GM19099 (cell line): ENCODE measurements around the gene CD44.

Experiments used
- POLR2A ChIP-seq: IDR thresholded peaks from 3 replicates; pipeline ENCODE4 v1.6.1; 2011; ENCODE audit warnings: low read depth; ENCODE audit not compliant: insufficient read length; ENCODE audit errors: extremely low read depth

CD44 gene

DNA sequence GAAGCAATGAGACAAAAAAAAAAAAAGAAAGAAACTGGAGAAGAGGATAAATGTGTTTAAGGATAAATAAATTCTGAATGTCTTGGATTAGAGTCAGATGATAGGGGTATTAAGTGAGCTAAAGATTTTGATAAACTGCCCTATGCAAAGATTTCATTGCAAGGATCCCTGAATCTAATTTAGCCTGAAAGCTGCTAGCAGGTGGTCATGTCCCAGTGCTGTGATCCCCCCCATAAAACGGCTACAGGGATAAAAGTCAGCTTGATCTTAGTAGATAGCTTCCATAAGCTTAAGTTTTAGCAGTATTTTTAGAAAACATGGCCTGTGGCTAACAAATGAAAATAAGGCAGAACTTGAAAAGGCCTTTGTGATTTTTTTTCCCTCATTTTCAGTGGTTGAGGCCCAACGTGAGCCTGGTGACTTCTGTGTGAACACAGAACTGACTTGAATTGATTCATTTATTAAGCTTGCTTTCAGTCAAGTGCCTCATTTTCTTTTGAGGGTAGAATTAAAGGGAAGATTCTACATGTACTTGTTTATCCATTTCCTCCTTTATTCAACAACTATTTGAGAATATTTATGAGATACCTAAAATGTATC lies 44.5 kb downstream of the CD44 start:
- no peak for TF ChIP-seq POLR2A

DNA sequence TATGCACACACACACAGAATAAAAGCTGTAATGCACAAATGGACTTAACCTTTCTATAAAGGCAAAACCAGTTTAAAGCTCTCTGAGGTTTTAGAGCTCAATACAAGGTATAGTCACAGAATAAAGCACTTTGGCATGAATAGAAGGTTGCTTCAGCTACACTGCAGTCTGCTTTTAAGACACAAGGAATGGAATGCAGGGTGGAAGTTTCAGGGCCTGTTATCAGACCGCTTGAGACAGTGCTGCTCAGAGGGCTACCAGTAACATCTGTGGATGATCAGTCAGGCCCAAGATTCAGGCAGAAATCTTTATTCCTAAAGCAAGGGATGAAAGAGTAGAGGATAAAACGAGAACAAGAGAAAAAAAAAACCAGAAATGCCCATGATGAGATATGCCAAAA lies 46.7 kb downstream of the CD44 start:
- no peak for TF ChIP-seq POLR2A

DNA sequence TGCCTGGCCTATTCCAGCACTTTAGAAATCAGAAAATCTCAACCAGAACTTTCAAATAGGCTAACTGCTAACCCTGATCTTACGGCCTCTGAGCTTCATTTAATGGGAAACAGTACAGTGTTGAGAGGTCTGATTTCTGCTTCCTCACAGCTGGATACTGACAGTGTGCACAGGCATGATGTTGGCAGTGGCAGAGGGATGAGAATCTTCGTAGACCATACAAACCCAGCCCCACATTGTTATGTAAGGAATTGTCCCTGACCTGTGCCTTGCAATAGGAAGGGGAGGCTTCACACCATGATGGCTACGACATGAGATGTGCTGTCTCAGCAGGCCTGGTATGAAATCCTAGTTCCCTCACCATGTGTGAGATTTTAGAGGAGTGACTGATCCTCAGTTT lies 49.0 kb downstream of the CD44 start:
- peak; percentile 21 for TF ChIP-seq POLR2A

DNA sequence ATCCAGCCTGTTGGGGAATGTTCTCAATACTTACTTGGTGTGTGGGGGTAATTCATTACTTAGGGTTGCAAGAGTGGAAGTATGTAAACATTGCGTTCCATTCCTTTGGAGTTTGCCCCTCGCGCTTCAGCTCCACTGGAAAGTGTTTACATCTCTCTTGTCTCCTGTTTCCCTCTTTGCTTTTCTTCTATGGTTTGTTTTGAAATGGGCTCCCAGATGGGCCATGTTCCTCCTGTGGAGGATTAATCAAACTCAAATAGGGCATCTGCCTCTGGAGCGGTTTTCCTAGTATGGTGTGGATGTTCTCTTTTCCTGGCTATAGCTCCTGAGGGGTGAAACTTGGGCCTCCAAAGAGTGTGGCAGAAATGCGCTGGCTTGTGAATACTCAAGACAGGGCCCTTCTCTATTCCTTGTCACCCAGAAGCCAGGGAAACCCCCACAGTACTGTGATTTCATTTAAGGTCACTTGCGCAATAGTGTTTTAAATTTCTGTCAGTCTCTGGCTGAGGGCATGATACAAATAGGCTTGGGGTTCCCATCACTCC lies 51.9 kb downstream of the CD44 start:
- no peak for TF ChIP-seq POLR2A

DNA sequence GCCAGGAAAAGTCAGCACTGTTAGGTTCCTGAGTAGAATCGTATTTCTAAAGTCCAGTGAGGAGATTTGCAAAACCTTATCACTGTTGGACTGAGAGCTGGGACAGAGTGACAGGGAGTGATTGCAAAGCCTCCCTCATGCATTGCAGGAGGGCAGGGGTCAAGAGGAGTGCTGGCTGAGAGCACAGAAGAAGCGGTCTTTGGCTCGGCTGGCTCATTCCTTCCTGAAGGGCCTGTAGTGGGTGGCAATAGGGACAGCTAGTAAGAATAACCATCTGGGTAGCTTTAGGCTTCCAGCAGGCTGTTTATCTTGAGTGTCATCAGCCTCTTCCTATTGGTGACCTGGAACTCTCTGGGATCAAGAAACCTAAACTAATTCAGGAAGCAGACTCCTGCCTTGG lies 53.4 kb downstream of the CD44 start:
- TF ChIP-seq POLR2A = no peak

DNA sequence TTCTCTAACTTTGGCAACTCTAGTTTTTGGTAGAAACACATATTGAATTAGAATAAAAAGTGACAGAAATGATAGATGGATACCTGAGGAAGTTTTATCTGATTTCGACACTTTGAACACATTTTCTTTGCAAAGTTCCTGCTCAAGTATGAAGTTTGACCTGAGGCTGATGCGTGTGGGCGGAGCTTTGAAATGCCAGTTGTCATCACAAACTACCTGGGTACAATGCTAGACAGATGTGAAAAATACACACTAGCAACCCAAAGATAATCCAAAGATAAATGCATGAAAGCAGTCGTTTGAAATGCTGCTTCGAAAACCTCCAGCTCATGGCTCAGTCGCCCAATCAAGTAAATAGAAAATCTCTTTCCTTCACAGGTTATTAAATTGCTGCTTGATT lies 54.8 kb downstream of the CD44 start:
- no peak for TF ChIP-seq POLR2A

DNA sequence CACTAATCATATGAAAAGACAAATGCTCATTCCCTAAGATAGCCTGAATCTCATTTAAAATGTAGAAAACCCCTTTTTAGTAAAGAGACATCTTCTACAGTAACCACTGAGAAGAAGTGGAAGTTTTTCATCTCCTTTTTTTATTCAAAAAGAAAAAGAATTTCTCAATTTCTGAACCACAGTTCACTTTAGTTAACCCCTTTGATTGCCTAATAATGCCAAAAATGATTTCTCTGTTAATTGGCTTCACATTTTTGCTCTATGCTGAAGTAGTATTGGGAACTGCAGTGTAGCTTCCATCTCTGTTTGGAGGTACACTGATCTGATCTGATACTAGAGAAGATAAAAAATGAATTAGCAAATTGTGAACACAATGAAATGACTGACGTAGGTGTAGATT lies 58.3 kb downstream of the CD44 start:
- TF ChIP-seq POLR2A = no peak

DNA sequence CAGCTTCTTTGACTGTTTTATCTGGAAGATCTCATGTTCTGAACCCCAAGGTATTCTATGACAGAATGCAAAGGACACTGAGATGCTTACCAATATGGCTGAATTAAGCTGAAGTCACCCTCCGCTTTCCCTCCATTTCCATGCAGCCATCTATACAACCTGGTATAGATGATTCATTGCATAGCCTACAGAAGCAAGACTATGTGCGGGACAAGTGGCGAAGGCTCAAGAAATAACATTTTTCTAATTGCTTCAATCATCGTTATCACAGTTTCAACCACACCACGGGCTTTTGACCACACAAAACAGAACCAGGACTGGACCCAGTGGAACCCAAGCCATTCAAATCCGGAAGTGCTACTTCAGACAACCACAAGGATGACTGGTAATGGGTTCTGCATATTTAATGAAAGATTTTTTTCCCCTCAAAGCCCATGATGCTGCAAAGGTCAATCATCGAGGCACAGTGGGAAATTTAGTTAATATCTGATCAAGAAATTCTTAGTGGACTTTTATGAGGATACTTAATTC lies 61.9 kb downstream of the CD44 start:
- no peak for TF ChIP-seq POLR2A

DNA sequence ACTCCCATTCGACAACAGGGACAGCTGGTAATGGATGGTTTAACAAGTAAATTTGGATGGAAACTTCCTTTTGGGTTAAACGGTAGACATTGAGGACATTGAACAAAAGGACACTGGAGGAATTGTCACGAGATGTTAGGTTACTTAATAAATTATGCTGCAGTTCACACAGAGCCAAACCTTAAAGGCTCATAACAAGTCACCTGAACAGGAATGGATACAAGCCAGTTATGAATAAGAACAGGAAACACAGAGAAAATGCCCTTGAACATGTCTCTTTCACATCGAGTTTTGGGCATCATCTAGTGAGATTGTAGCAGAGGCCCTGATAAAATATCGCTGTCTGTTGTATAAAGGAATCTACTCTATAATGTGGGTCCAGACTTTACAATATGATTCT lies 65.6 kb downstream of the CD44 start:
- TF ChIP-seq POLR2A = no peak

DNA sequence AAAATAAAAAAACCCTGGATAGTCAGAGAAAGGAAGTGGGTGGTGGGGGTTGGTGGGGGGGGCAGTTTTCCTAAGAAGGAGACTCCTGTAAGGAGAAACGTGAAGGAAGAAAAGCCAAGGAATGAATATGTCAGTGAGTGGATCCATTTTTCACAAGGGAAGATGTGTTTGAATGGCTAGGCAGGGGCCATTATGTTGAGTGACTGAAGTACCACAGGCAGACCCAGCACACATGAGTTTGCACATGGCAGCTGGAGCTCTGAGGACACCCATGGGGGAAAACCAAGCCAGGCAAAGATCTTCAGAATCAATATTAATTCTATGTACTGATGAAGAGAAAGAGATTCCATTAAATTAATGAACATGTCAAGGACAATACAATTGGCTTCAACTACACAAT lies 67.6 kb downstream of the CD44 start:
- no peak for TF ChIP-seq POLR2A

DNA sequence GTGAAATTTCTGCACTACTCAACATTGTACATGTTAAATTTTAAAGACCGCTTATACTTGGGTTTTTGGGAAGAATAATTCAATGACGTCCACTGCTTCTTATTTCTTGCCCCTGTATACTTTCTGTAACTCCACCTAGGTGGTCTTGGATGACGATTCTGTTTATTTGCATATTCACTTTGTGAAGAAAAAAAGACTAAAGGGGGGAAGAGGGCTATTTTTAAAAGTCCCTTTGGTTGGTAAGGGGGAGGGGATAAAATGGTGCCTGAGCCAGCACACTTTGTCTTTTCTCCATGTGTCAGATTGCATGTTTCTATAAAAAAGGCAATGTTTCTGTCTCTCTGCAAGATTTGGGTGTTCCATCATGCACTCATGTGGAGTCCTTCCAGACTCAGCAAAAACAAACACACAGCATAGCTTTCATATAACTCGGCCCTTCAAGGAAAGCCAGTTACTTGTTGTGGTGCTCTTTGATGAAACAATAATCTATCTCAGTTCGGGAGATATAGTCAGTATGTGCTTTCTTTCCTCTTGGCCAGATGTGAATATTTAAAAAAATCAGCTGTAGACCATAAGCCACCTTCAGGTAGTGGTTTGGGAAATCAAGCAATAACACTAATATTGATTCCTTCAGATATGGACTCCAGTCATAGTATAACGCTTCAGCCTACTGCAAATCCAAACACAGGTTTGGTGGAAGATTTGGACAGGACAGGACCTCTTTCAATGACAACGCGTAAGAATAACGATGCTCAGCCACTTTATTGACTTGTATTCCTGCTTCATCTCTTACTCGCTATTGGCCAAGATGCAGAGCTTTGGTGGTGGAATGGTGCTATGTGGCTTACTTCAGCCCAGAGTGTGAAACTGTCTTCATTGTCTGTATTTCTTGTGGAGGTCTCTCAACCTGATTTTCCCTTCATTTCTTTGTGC lies 68.8 kb downstream of the CD44 start:
- no peak for TF ChIP-seq POLR2A

DNA sequence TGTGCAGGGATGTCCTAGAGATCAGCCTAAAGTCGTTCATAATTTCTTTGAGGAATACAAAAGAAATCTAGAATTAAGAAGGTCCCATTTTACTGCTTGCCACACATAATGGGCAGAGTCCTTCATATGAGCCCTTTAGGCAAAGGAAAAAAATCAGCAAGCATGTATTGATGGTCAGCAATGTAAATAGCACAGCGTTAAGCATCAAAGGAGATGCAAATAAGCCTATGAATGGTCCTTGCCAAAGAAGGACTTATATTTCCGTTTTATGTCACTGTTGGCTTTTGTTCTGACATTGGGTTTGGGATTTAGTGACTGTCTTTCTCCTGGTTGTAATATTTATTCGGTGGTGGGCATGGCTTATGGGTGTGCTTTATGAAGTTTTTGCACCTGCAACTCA lies 69.8 kb downstream of the CD44 start:
- no peak for TF ChIP-seq POLR2A

DNA sequence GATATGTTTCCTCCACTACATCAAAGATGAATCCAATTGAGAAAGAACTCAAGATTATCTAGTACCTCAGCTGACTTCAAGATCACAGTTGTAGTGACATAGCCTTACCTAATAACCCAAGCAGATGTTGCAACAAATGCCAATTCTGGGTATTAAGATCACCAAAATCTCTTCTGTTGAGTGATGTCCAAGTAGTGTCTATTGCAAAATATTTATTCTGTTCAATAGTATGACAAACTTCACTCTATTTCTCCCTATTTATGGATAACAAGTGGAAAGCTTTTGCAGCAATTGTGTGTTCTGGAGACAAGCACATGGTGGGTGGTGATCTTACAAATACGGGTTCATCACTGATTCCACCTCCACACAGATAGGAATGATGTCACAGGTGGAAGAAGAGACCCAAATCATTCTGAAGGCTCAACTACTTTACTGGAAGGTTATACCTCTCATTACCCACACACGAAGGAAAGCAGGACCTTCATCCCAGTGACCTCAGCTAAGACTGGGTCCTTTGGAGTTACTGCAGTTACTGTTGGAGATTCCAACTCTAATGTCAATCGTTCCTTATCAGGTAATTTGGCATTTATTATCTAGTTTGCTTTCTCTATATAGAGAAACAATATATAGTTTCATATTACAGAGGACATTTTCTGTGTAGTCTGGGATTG lies 72.0 kb downstream of the CD44 start:
- no peak for TF ChIP-seq POLR2A

DNA sequence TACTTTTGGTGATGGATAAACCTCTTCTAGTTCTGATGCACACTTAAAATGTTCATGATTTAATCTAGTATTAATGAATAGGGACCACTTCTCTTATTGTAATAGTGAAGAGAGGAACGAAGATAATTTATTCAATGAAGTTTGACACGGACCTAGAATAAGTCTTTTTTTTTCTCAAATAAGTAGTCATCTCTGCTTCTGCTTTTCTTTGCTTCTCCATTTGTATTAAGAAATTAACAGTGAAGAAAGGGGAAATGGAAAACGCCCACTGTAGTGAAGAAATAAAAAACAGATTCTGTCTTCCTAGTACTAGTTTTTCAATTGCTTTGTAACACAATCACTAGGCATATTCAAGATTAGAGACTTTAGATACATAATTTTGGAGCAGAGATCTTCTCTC lies 73.0 kb downstream of the CD44 start:
- no peak for TF ChIP-seq POLR2A

DNA sequence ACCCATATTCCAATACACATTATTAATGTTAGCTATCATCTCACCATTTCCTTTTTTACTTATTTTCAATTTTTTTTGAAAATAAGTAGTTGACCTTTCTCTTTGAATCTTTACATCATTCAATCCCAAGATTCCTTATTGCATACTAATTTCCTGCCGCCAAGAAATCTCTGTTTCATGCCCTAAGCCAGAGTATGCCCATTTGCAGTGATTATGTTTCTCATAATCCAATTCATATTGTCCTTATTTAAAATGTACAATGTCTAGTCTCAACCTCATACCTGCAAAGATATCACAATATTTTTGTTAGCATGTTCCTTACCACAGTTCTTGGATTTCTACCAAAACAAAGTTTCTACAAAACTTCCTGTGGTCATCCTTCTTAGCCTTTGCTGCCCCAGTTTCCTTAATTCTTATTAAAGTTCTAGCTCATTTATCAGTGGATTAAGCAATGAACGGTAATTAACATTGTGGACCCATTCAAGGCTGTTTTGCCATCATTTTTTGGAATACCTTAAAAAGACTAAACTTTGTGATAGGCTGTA lies 75.3 kb downstream of the CD44 start:
- no peak for TF ChIP-seq POLR2A
